Chondrocyte (in vitro differentiated cells): Measurements from ENCODE around the gene HAGH. TPM values are rescaled to one million over a fixed set of nuclear protein-coding genes. Genes with fewer than 3 reads are reported as not detected.

ENCODE experiments used
- DNase-seq: peaks from one replicate; pipeline ENCODE4 v3.0.0; 2021; ENCODE audit warnings: mixed read lengths, low spot score
- H3K27ac Mint-ChIP-seq: one replicate; pipeline ENCODE4 v1.8.0; 2021; ENCODE audit warnings: mild to moderate bottlenecking, moderate library complexity, mixed read lengths; ENCODE audit not compliant: unreplicated experiment
- H3K27me3 Mint-ChIP-seq: 2 replicates; pipeline ENCODE4 v1.8.0; 2021; ENCODE audit warnings: low read depth, mixed read lengths
- H3K36me3 Mint-ChIP-seq: 2 replicates; pipeline ENCODE4 v1.8.0; 2021; ENCODE audit warnings: low read depth, mixed read lengths
- H3K4me1 Mint-ChIP-seq: 2 replicates; pipeline ENCODE4 v1.8.0; 2021; ENCODE audit warnings: low read depth, mild to moderate bottlenecking, mixed read lengths
- H3K4me3 Mint-ChIP-seq: one replicate; pipeline ENCODE4 v1.8.0; 2021; ENCODE audit warnings: mild to moderate bottlenecking, moderate library complexity, mixed read lengths; ENCODE audit not compliant: unreplicated experiment
- H3K9me3 Mint-ChIP-seq: 2 replicates; pipeline ENCODE4 v1.8.0; 2021; ENCODE audit warnings: low read depth, mixed read lengths
- CTCF ChIP-seq: fragments of 200-600 bp; sonication (generic); IDR thresholded peaks from 2 replicates; pipeline ENCODE4 v1.5.0; 2021; ENCODE audit warnings: antibody characterized with exemption, mild to moderate bottlenecking, moderate library complexity
- total RNA-seq: library from RNA; stranded (reverse); gene quantifications from 3 replicates; pipeline ENCODE4 v1.2.1, GENCODE V29; 2021

The HAGH gene
- total RNA-seq, 1 donor from 2014 or later: 55.1 TPM

GRCh38 chr16:1774448-1774780 lies 52.2 kb downstream of the HAGH start:
- H3K4me3 Mint-ChIP-seq: peak overlapping the region; percentile 36
- peaks cover 6% of the 10 kb centered on the region for H3K36me3 Mint-ChIP-seq
- no peak overlapping the region for H3K27ac Mint-ChIP-seq
- TF ChIP-seq CTCF: no peak
- H3K27me3 Mint-ChIP-seq: no peaks in the 10 kb centered on the region
- H3K9me3 Mint-ChIP-seq: no peaks in the 10 kb centered on the region
- H3K4me1 Mint-ChIP-seq: peaks cover 27% of the 10 kb centered on the region
- no peak for DNase-seq

GRCh38 chr16:1773703-1774447 lies 52.8 kb downstream of the HAGH start:
- peaks cover 4% of the 10 kb centered on the region for H3K36me3 Mint-ChIP-seq

GRCh38 chr16:1772908-1773702 lies 53.5 kb downstream of the HAGH start, which contains the start of gene MRPS34:
Gene MRPS34 (minus strand): TSS chr16:1773134. CDS start chr16:1773119, 15 bp downstream.
- Mint-ChIP-seq H3K27me3 (no peaks in the 10 kb centered on the region), H3K9me3 (no peaks in the 10 kb centered on the region)

More at GRCh38 chr16:1773703-1774447, 52.8 kb downstream of the HAGH start:
- Mint-ChIP-seq H3K27ac (peak overlapping the region; percentile 77), H3K4me1 (peaks cover 25% of the 10 kb centered on the region), H3K4me3 (peak overlapping the region; percentile 95), H3K9me3 (no peaks in the 10 kb centered on the region), H3K27me3 (no peaks in the 10 kb centered on the region)
- TF ChIP-seq CTCF: peak; percentile 33
- no peak for DNase-seq

GRCh38 chr16:1772362-1772907 lies 54.2 kb downstream of the HAGH start, which contains the start of gene EME2:
Gene EME2 (plus strand): TSS chr16:1772810. CDS start chr16:1773228, 418 bp downstream.
- no peak for TF ChIP-seq CTCF

More at GRCh38 chr16:1772908-1773702, 53.5 kb downstream of the HAGH start, which contains the start of gene MRPS34:
- peak; percentile 99 for TF ChIP-seq CTCF
- H3K4me3 Mint-ChIP-seq: peak within 1 kb of the TSS; percentile 95
- peaks cover 25% of the 10 kb centered on the region for H3K4me1 Mint-ChIP-seq
- H3K27ac Mint-ChIP-seq: peak within 1 kb of the TSS; percentile 97
- no peak for DNase-seq
- H3K36me3 Mint-ChIP-seq: peaks cover 4% of the 10 kb centered on the region

GRCh38 chr16:1771864-1772361 lies 54.7 kb downstream of the HAGH start:
- peaks cover 25% of the 10 kb centered on the region for H3K4me1 Mint-ChIP-seq
- DNase-seq: no peak
- TF ChIP-seq CTCF: no peak
- peak overlapping the region; percentile 97 for H3K27ac Mint-ChIP-seq
- no peaks in the 10 kb centered on the region for H3K27me3 Mint-ChIP-seq
- no peaks in the 10 kb centered on the region for H3K9me3 Mint-ChIP-seq
- peak overlapping the region; percentile 95 for H3K4me3 Mint-ChIP-seq
- peaks cover 6% of the 10 kb centered on the region for H3K36me3 Mint-ChIP-seq

More at GRCh38 chr16:1772362-1772907, 54.2 kb downstream of the HAGH start, which contains the start of gene EME2:
- H3K9me3 Mint-ChIP-seq: no peaks in the 10 kb centered on the region
- no peak for DNase-seq
- H3K4me1 Mint-ChIP-seq: peaks cover 25% of the 10 kb centered on the region
- H3K27me3 Mint-ChIP-seq: no peaks in the 10 kb centered on the region
- H3K27ac Mint-ChIP-seq: peak within 1 kb of the TSS; percentile 97
- H3K4me3 Mint-ChIP-seq: peak within 1 kb of the TSS; percentile 95
- peaks cover 4% of the 10 kb centered on the region for H3K36me3 Mint-ChIP-seq
